ENCODE measurements around the gene KCNB1. TPM values are rescaled to one million over a fixed set of nuclear protein-coding genes. Genes with fewer than 3 reads are reported as not detected.

The KCNB1 gene
- total and polyA plus RNA-seq, 12 donors = 0.64 to 4.2 (median 1.1) TPM

DNA sequence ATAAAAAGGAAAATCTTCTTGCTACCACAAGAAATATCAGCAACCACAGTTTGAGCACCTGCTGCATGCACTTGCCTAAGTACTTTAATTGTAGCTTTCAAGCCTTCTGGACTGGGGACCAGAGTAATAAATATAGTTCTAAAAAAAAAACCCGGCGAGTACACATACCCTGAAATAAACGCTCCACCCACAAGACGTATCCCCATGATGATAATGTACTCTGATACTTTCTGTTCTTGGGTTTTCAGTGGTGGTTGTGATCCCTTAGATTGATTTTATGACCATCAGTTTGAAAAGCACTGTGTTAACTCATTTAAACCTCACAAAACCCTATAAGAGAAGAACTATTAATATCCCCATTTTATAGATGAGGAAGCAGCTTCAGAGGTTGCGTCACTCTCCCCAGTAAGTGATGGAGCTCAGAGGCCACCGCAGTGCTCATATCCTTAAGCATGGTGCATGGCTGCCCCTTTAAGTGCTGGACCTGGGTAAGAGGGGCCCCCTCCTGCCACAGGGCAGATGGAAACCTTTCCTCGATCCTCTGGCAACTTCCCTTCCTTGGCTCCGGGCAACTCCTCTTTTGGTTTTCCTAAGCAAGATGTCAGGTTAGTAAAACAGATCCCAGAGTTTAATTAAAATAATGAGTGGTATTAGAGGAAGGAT is 67.3 kb downstream of the KCNB1 start:
- H3K9me3 ChIP-seq = no peaks in the 10 kb centered on the region

DNA sequence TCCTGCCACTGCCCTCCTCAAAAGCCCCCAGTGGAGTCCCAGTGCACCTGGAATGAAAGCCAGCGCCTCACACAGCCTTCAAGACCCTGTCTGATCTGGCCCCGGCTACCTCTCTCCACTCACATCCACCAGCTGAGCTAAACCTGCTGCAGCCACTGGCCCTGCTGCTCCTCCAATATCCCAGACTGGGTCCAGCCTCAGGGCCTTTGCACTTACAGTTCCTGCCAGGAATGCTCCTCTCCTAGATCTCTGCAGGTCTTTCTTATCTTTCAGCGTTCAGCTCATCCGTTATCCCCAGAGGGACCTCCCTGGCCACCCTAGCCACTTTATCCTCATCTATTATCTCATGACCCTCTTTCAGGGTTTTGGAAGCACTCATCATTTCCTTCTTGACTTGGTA is 68.8 kb downstream of the KCNB1 start:
- Histone ChIP-seq H3K27ac (no peak overlapping the region), H3K27me3 (peaks cover 0 to 14% (median 0%) of the 10 kb centered on the region in 7 donors), H3K4me3 (no peak overlapping the region), H3K4me1 (peaks cover 0 to 16% (median 0%) of the 10 kb centered on the region in 9 donors), H3K9me3 (no peaks in the 10 kb centered on the region), H3K36me3 (no peaks in the 10 kb centered on the region)
- ATAC-seq (no peak), DNase-seq (no peak)
- 85% methylated on average over 4 of the region's 4 CpGs for WGBS, 2 donors
- TF ChIP-seq, protein P1, sequence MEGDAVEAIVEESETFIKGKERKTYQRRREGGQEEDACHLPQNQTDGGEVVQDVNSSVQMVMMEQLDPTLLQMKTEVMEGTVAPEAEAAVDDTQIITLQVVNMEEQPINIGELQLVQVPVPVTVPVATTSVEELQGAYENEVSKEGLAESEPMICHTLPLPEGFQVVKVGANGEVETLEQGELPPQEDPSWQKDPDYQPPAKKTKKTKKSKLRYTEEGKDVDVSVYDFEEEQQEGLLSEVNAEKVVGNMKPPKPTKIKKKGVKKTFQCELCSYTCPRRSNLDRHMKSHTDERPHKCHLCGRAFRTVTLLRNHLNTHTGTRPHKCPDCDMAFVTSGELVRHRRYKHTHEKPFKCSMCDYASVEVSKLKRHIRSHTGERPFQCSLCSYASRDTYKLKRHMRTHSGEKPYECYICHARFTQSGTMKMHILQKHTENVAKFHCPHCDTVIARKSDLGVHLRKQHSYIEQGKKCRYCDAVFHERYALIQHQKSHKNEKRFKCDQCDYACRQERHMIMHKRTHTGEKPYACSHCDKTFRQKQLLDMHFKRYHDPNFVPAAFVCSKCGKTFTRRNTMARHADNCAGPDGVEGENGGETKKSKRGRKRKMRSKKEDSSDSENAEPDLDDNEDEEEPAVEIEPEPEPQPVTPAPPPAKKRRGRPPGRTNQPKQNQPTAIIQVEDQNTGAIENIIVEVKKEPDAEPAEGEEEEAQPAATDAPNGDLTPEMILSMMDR (IDR thresholded peaks at IDR 0.05) = no peak
- intact Hi-C loops (cut with DNase I) = no loop called here

More for the DNA sequence above, 67.3 kb downstream of the KCNB1 start:
- TF ChIP-seq, protein P1 (IDR thresholded peaks at IDR 0.05) = no peak
- ATAC-seq (no peak), DNase-seq (no peak)
- H3K36me3 ChIP-seq = no peaks in the 10 kb centered on the region
- no peak overlapping the region for H3K27ac ChIP-seq
- H3K4me1 ChIP-seq = peaks cover 0 to 22% (median 6%) of the 10 kb centered on the region in 9 donors
- intact Hi-C loops (cut with DNase I) = no loop called here
- 71 to 73% methylated on average over 8 of the region's 8 CpGs for WGBS, 2 donors
- peaks cover 0 to 14% (median 0%) of the 10 kb centered on the region in 7 donors for H3K27me3 ChIP-seq
- H3K4me3 ChIP-seq = no peak overlapping the region

DNA sequence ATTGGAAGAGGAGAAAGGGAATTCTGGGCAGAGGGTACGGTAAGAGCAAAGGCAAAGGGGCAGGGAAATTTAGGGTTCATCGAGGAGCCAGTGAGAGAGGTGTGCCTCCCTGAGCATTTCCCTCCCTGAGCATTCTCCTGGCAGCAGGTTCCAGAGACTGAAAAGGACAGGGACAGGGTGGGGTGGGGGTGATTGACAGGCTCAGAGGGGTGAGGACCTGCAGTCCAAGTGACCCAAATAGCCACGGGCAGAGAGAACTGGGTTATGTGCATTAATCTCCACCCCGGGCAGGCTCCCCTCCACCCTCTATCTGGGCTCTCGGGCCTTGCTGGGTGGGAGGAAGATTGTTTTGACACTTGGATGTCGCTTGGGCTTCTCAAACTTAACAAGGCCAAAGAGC is 69.5 kb downstream of the KCNB1 start:
- peaks cover 0 to 14% (median 0%) of the 10 kb centered on the region in 7 donors for H3K27me3 ChIP-seq
- TF ChIP-seq, protein P1 (IDR thresholded peaks at IDR 0.05) = no peak
- no peak overlapping the region for H3K27ac ChIP-seq
- H3K36me3 ChIP-seq = no peaks in the 10 kb centered on the region
- no peak overlapping the region for H3K4me3 ChIP-seq
- intact Hi-C loops (cut with DNase I) = no loop called here
- H3K9me3 ChIP-seq = no peaks in the 10 kb centered on the region
- no peak for ATAC-seq
- WGBS, 2 donors = 82 to 84% methylated on average over 6 of the region's 6 CpGs
- H3K4me1 ChIP-seq = peaks cover 0 to 16% (median 0%) of the 10 kb centered on the region in 9 donors
- DNase-seq = no peak

DNA sequence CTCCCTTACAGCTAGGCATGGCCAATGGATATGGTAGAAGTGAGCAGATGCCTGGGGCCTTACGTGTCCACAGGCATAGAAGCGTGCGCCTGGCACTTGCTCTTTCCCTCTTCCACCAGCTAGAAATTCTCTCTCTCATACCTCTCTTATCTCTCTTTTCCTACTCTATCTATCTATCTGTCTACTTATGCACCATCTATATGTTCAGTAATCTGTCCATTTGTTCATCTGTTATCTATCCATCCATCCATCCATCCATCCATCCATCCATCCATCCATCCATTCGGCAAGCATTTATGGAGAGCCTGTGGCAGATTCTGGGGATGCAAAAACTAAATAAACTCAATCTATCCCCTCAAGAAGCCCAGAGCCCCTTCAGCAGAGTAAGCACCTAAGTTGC is 70.2 kb downstream of the KCNB1 start:
- Histone ChIP-seq H3K27me3 (peaks cover 0 to 16% (median 0%) of the 10 kb centered on the region in 7 donors), H3K9me3 (no peaks in the 10 kb centered on the region), H3K4me1 (peaks cover 0 to 16% (median 0%) of the 10 kb centered on the region in 9 donors), H3K36me3 (no peaks in the 10 kb centered on the region), H3K4me3 (no peak overlapping the region), H3K27ac (no peak overlapping the region)
- intact Hi-C loops (cut with DNase I) = no loop called here
- no peak for ATAC-seq
- TF ChIP-seq, protein P1 (IDR thresholded peaks at IDR 0.05) = no peak
- 90 to 91% methylated on average over 4 of the region's 4 CpGs for WGBS, 2 donors
- DNase-seq = no peak
